Lower lobe of right lung (tissue), 2 donors: ENCODE results near the gene SOHLH2. TPM values are rescaled to one million over a fixed set of nuclear protein-coding genes. Genes with fewer than 3 reads are reported as not detected.

Experiments
- ATAC-seq, 2 donors: fragments of 200-7000 bp; cut with Tn5 transposase; one replicate each; pipeline ENCODE4 v1.9.1; 2020 to 2022; ENCODE audit warnings: mild to moderate bottlenecking in 2 of 2, moderate library complexity in 2 of 2
- DNase-seq: peaks from one replicate; pipeline ENCODE4 v3.0.0-alpha.2; 2020
- H3K27ac ChIP-seq: fragments of 200-600 bp; one replicate; pipeline ENCODE4 v1.8.0; 2022
- H3K27me3 ChIP-seq: fragments of 200-600 bp; one replicate; pipeline ENCODE4 v1.8.0; 2022; ENCODE audit warnings: low read depth
- H3K36me3 ChIP-seq: fragments of 200-600 bp; one replicate; pipeline ENCODE4 v1.8.0; 2022; ENCODE audit warnings: mild to moderate bottlenecking
- H3K4me1 ChIP-seq: fragments of 200-600 bp; one replicate; pipeline ENCODE4 v1.8.0; 2022
- H3K4me3 ChIP-seq: fragments of 200-600 bp; one replicate; pipeline ENCODE4 v1.8.0; 2022; ENCODE audit warnings: mild to moderate bottlenecking
- H3K9me3 ChIP-seq: fragments of 200-600 bp; one replicate; pipeline ENCODE4 v1.8.0; 2022
- CTCF ChIP-seq: fragments of 200-600 bp; IDR thresholded peaks from one replicate; pipeline ENCODE4 v1.8.0; 2022; ENCODE audit warnings: antibody characterized with exemption, mild to moderate bottlenecking
- intact Hi-C: fragments of 100-400 bp; cut with DNase I; formaldehyde crosslinking; loops from one replicate; pipeline ENCODE4 v1.11.0; 2022
- total RNA-seq: library from RNA; stranded (reverse); fragmentation: NEBNext Ultra II Directional; extraction: Animal tissue kit (Norgen Biotek cat#: 25700); gene quantifications from one replicate; pipeline ENCODE4 v1.2.1, GENCODE V29; 2021
- donor health status: DM: no; HTN: yes; CAD: no; lungs with severe emphysema.

SOHLH2 gene
- total RNA-seq, 1 donor from 2014 or later = not detected

- no peaks in the 10 kb centered on the region for H3K36me3 ChIP-seq
- no peaks in the 10 kb centered on the region for H3K4me1 ChIP-seq
- no peak for TF ChIP-seq CTCF
- H3K9me3 ChIP-seq = no peaks in the 10 kb centered on the region
- intact Hi-C loops = no loop called here
- ATAC-seq = no peak
- DNase-seq = no peak
- H3K4me3 ChIP-seq = no peak overlapping the region
- H3K27me3 ChIP-seq = peaks cover 15% of the 10 kb centered on the region
- H3K27ac ChIP-seq = no peak overlapping the region
Measured at GRCh38 chr13:36134632-36135031, 79.7 kb downstream of the SOHLH2 start.

GRCh38 chr13:36133950-36134626 lies 80.3 kb downstream of the SOHLH2 start:
- intact Hi-C loops = no loop called here
- H3K27ac ChIP-seq = no peak overlapping the region
- ATAC-seq (no peak), DNase-seq (no peak)
- no peak overlapping the region for H3K4me3 ChIP-seq
- H3K27me3 ChIP-seq = peaks cover 16% of the 10 kb centered on the region
- no peaks in the 10 kb centered on the region for H3K36me3 ChIP-seq
- no peaks in the 10 kb centered on the region for H3K9me3 ChIP-seq
- H3K4me1 ChIP-seq = no peaks in the 10 kb centered on the region
- TF ChIP-seq CTCF = no peak

- H3K27ac ChIP-seq = no peak overlapping the region
Measured at GRCh38 chr13:36132376-36132775, 82.0 kb downstream of the SOHLH2 start.

GRCh38 chr13:36131931-36132297 lies 82.4 kb downstream of the SOHLH2 start:
- Histone ChIP-seq H3K36me3 (no peaks in the 10 kb centered on the region), H3K9me3 (no peaks in the 10 kb centered on the region), H3K4me3 (no peak overlapping the region), H3K27ac (no peak overlapping the region), H3K27me3 (peaks cover 16% of the 10 kb centered on the region), H3K4me1 (no peaks in the 10 kb centered on the region)
- ATAC-seq = peak; percentile 92 to 95
- peak; percentile 74 for DNase-seq
- intact Hi-C loops = no loop called here
- TF ChIP-seq CTCF = no peak

More at GRCh38 chr13:36132376-36132775, 82.0 kb downstream of the SOHLH2 start:
- H3K36me3 ChIP-seq = no peaks in the 10 kb centered on the region
- no peaks in the 10 kb centered on the region for H3K9me3 ChIP-seq
- H3K4me3 ChIP-seq = no peak overlapping the region
- ATAC-seq (no peak), DNase-seq (no peak)
- no peak for TF ChIP-seq CTCF
- no peaks in the 10 kb centered on the region for H3K4me1 ChIP-seq
- intact Hi-C loops = no loop called here
- H3K27me3 ChIP-seq = peaks cover 16% of the 10 kb centered on the region

GRCh38 chr13:36131222-36131930 lies 83.0 kb downstream of the SOHLH2 start, which contains the start of gene DCLK1:
Gene DCLK1, minus strand, starts transcription at chr13:36131382.
- Histone ChIP-seq H3K9me3 (no peaks in the 10 kb centered on the region), H3K4me1 (no peaks in the 10 kb centered on the region), H3K27me3 (peaks cover 16% of the 10 kb centered on the region), H3K36me3 (no peaks in the 10 kb centered on the region), H3K27ac (no peak within 1 kb of the TSS), H3K4me3 (peak within 1 kb of the TSS; percentile 47)
- TF ChIP-seq CTCF = no peak
- intact Hi-C loops = no loop called here
- ATAC-seq (peak; percentile 75 to 76), DNase-seq (peak; percentile 51)
